Sigmoid colon (tissue), 7 donors: ENCODE measurements around the gene SORCS2. TPM values are rescaled to one million over a fixed set of nuclear protein-coding genes. Genes with fewer than 3 reads are reported as not detected.

Experiments used
- DNase-seq: peaks from one replicate; pipeline ENCODE4 v3.0.0-alpha.2; 2019
- H3K27ac ChIP-seq, 4 donors: fragments of 200-600 bp; sonication (generic); one replicate each; pipeline ENCODE4 v1.5.1; 2016 to 2019; ENCODE audit warnings: mild to moderate bottlenecking in 1 of 4
- H3K27me3 ChIP-seq, 3 donors: fragments of 200-600 bp; sonication (generic); one replicate each; pipeline ENCODE4 v1.5.1; 2019; ENCODE audit warnings: mild to moderate bottlenecking in 1 of 3
- H3K36me3 ChIP-seq, 4 donors: fragments of 200-600 bp; sonication (generic); one replicate each; pipeline ENCODE4 v1.5.1; 2016 to 2019
- H3K4me1 ChIP-seq, 4 donors: fragments of 200-600 bp; sonication (generic); one replicate each; pipeline ENCODE4 v1.5.1; 2017 to 2019
- H3K4me3 ChIP-seq, 4 donors: fragments of 200-600 bp; sonication (generic); one replicate each; pipeline ENCODE4 v1.5.1; 2017 to 2019; ENCODE audit warnings: mild to moderate bottlenecking in 2 of 4, moderate library complexity in 1 of 4
- H3K9me3 ChIP-seq, 4 donors: fragments of 200-600 bp in 3 of 4; sonication (generic) in 3 of 4; one replicate each; pipeline versions ENCODE4 v1.5.1 to v1.6.1; 2013 to 2019
- EP300 ChIP-seq, 4 donors: sonication (generic); formaldehyde crosslinking; IDR thresholded peaks; one replicate each; pipeline ENCODE4 v1.6.1; 2017; ENCODE audit warnings: antibody characterized with exemption in 4 of 4
- POLR2A ChIP-seq, 2 donors: fragments of 450-650 bp; IDR thresholded peaks; one replicate each; pipeline ENCODE4 v1.6.1; 2016; ENCODE audit warnings: antibody characterized with exemption in 2 of 2, mild to moderate bottlenecking in 2 of 2, moderate library complexity in 2 of 2
- POLR2AphosphoS5 ChIP-seq, 4 donors: sonication (generic); formaldehyde crosslinking; IDR thresholded peaks; one replicate each; pipeline ENCODE4 v1.6.1; 2017; ENCODE audit warnings: antibody characterized with exemption in 4 of 4
- WGBS, 2 donors: extraction: QIAGEN DNeasy Blood & Tissue Kit; methylation state at CpG; one replicate each; pipeline ENCODE4 v1.1.7; 2013; 5-methylcytosine and 5-hydroxymethylcytosine counted together
- intact Hi-C: fragments of 100-400 bp; cut with DNase I; formaldehyde crosslinking; loops from one replicate; pipeline ENCODE4 v1.15.1; 2023
- polyA plus RNA-seq, 3 donors: library from polyadenylated mRNA; stranded (reverse); fragments of 200-250 nt; gene quantifications; one replicate each; pipeline ENCODE4 v1.2.3, GENCODE V29; 2013
- total RNA-seq, 4 donors: library from RNA; depleted of rRNA; stranded (reverse); fragments of >200 nt; gene quantifications; one replicate each; pipeline ENCODE4 v1.1.0, GENCODE V29; 2016
- TF ChIP-seq, protein P1 (sequence below), 4 experiments: fragments of 450-650 bp in 3 of 4; fragments of 200-600 bp in 1 of 4; IDR thresholded peaks; one replicate each; pipeline ENCODE4 v1.5.1; 2016 to 2019; ENCODE audit warnings: antibody characterized with exemption in 4 of 4, mild to moderate bottlenecking in 3 of 4, moderate library complexity in 2 of 4
- donor health status: healthy with polysubstance abuse.
- donor health status: Bipolar disorder and iron deficiency.
- donor health status: healthy.

The SORCS2 gene
- total and polyA plus RNA-seq, 7 donors, result 1.8 to 6.4 (median 3.9) TPM; not detected in 2

DNA sequence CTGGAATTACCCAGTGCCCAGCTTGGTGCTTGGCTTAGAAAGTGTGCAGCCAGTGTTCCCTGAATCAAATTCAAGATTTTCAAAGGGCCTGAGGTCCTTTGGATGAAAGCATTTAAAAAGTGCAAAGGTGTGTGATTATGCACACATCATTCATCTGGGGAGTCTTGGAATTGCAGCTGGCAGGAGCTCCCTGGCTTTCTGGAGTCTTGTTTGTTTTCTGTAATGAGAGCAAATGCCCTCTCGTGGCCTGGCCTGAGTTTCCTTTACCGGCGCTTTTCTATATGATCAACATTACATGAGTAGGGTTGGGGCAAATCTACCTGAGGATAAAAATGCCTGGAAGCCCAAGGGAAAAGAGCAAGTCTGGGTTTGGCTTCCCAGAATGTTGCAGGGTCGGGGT lies 24.6 kb upstream of the SORCS2 start:
- H3K27ac ChIP-seq, result no peak overlapping the region
- H3K4me3 ChIP-seq, result no peak overlapping the region
- H3K4me1 ChIP-seq, result no peaks in the 10 kb centered on the region
- H3K9me3 ChIP-seq, result no peaks in the 10 kb centered on the region
- H3K36me3 ChIP-seq, result no peaks in the 10 kb centered on the region
- 22 to 63% methylated on average over 4 of the region's 4 CpGs for WGBS, 2 donors
- H3K27me3 ChIP-seq, result no peaks in the 10 kb centered on the region
- no peak for TF ChIP-seq EP300 (IDR thresholded peaks at IDR 0.05)
- no peak for TF ChIP-seq POLR2A (IDR thresholded peaks at IDR 0.05)
- no peak for TF ChIP-seq POLR2AphosphoS5 (IDR thresholded peaks at IDR 0.05)
- TF ChIP-seq, protein P1, sequence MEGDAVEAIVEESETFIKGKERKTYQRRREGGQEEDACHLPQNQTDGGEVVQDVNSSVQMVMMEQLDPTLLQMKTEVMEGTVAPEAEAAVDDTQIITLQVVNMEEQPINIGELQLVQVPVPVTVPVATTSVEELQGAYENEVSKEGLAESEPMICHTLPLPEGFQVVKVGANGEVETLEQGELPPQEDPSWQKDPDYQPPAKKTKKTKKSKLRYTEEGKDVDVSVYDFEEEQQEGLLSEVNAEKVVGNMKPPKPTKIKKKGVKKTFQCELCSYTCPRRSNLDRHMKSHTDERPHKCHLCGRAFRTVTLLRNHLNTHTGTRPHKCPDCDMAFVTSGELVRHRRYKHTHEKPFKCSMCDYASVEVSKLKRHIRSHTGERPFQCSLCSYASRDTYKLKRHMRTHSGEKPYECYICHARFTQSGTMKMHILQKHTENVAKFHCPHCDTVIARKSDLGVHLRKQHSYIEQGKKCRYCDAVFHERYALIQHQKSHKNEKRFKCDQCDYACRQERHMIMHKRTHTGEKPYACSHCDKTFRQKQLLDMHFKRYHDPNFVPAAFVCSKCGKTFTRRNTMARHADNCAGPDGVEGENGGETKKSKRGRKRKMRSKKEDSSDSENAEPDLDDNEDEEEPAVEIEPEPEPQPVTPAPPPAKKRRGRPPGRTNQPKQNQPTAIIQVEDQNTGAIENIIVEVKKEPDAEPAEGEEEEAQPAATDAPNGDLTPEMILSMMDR (IDR thresholded peaks at IDR 0.05), result no peak
- peak; percentile 18 for DNase-seq
- intact Hi-C loops, result no loop called here

DNA sequence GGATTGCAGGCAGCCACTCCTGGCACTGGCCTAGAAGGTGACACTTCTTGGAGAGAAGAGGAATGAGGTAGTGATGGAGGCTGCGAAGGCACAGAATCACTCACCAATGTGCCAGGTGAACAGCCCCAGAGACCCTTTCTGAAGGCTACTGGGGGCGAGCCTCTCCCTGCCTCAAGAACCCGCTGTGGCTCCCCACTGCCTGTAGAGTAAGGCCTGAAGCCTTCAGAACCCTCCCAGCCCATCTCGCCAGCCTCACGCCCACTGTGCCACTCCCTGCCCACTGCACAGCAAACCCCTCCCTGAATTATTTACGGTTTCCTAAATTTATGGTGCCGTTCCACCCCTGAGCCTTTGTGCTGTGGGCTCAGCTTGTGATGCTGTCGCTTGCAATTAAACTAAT lies 24.2 kb upstream of the SORCS2 start:
- H3K9me3 ChIP-seq, result no peaks in the 10 kb centered on the region
- 61 to 86% methylated on average over 8 of the region's 8 CpGs for WGBS, 2 donors
- TF ChIP-seq POLR2A (IDR thresholded peaks at IDR 0.05) (no peak), EP300 (IDR thresholded peaks at IDR 0.05) (no peak), POLR2AphosphoS5 (IDR thresholded peaks at IDR 0.05) (no peak)
- TF ChIP-seq, protein P1 (IDR thresholded peaks at IDR 0.05), result no peak
- H3K27me3 ChIP-seq, result no peaks in the 10 kb centered on the region
- no peak overlapping the region for H3K27ac ChIP-seq
- H3K36me3 ChIP-seq, result no peaks in the 10 kb centered on the region
- H3K4me1 ChIP-seq, result no peaks in the 10 kb centered on the region
- no peak overlapping the region for H3K4me3 ChIP-seq
- no peak for DNase-seq
- intact Hi-C loops, result no loop called here

DNA sequence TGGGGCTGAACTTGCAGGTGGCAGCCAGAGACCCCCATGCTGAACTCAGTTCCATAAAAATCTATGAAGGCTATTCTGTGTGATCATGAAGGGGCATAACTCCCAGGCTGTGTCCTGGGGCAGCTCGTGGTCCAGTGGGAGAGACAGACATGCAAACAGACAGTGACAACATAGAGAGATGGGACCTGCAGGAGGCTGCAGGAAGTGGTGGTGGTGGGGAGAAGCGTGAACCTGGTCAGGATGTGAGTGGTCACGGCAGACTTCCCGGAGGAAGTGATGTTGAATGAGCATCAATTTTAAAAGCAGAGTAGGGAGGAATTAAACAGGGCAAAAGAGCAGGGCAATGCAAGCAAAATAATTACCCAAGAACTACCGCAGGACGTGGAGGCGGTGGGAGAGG lies 23.2 kb upstream of the SORCS2 start:
- Histone ChIP-seq H3K4me1 (no peaks in the 10 kb centered on the region), H3K4me3 (no peak overlapping the region), H3K27ac (no peak overlapping the region), H3K9me3 (no peaks in the 10 kb centered on the region), H3K27me3 (no peaks in the 10 kb centered on the region), H3K36me3 (no peaks in the 10 kb centered on the region)
- WGBS, 2 donors, result 76 to 88% methylated on average over 7 of the region's 7 CpGs
- intact Hi-C loops, result no loop called here
- TF ChIP-seq POLR2A (IDR thresholded peaks at IDR 0.05) (no peak), POLR2AphosphoS5 (IDR thresholded peaks at IDR 0.05) (no peak), EP300 (IDR thresholded peaks at IDR 0.05) (no peak)
- TF ChIP-seq, protein P1 (IDR thresholded peaks at IDR 0.05), result no peak
- no peak for DNase-seq

DNA sequence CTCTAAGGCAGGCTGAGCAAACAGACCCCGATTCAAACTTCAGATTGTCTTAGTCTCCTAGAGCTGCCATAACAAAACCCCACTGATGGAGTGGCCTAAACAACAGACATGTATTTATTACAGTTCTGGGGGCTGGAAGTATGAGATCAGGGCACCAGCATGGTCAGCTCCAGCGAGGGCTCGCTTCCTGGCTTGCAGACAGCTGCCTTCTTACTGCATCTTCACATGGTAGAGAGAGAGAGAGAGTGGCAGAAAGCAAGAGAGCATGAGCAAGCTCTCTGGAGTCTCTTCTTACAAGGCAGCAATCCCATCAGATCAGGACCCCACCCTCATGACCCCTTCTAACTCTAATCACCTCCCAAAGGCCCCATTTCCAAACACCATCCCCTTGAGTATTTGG lies 22.3 kb upstream of the SORCS2 start:
- no peak overlapping the region for H3K4me3 ChIP-seq
- TF ChIP-seq, protein P1 (IDR thresholded peaks at IDR 0.05), result no peak
- TF ChIP-seq EP300 (IDR thresholded peaks at IDR 0.05) (no peak), POLR2A (IDR thresholded peaks at IDR 0.05) (no peak), POLR2AphosphoS5 (IDR thresholded peaks at IDR 0.05) (no peak)
- DNase-seq, result no peak
- no peak overlapping the region for H3K27ac ChIP-seq
- H3K27me3 ChIP-seq, result no peaks in the 10 kb centered on the region
- no peaks in the 10 kb centered on the region for H3K4me1 ChIP-seq
- no peaks in the 10 kb centered on the region for H3K36me3 ChIP-seq
- no peaks in the 10 kb centered on the region for H3K9me3 ChIP-seq
- 74 to 83% methylated on average over 3 of the region's 3 CpGs for WGBS, 2 donors
- intact Hi-C loops, result no loop called here

DNA sequence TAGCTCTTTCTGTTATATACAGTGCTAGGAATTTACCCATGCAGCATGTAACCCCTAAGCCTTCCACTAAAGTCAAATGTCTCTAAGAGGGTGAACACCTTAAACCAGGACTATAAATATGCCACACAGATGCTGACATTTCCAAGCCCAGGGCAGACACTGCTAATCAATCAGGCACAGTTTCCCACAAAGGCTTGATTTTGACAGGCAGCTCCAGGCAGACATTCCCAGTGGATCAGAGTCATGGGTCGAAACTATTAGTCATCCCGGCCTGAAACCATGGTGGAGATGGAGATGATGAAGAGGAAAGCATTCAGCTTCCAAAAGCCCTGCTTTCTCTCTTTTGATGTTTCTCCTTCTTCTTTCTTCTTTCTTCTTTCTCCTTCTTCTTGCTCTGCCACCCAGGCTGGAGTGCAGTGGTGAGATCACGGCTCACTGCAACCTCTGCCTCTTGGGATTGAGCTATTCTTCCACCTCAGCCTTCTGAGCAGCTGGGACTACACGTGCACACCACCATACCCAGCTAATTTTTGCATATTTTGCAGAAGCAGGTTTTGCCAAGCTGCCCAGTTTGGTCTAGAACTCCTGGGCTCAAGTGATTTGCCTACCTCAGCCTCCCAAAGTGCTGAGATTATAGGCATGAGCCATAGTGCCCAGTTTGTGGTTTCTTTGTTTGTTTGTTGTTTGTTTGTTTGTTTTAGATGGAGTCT lies 21.0 kb upstream of the SORCS2 start:
- intact Hi-C loops, result no loop called here
- Histone ChIP-seq H3K36me3 (no peaks in the 10 kb centered on the region), H3K9me3 (no peaks in the 10 kb centered on the region), H3K4me3 (no peak overlapping the region), H3K27ac (no peak overlapping the region), H3K27me3 (no peaks in the 10 kb centered on the region), H3K4me1 (no peaks in the 10 kb centered on the region)
- WGBS, 2 donors, result 71 to 83% methylated on average over 4 of the region's 4 CpGs
- peak; percentile 17 for DNase-seq
- TF ChIP-seq, protein P1 (IDR thresholded peaks at IDR 0.05), result no peak
- TF ChIP-seq EP300 (IDR thresholded peaks at IDR 0.05) (no peak), POLR2A (IDR thresholded peaks at IDR 0.05) (no peak), POLR2AphosphoS5 (IDR thresholded peaks at IDR 0.05) (no peak)
